ENCODE results near the gene PRR36. TPM values are rescaled to one million over a fixed set of nuclear protein-coding genes. Genes with fewer than 3 reads are reported as not detected.

The PRR36 gene
- total RNA-seq, 1 experiment from 2014 or later, result 11.7 TPM

DNA sequence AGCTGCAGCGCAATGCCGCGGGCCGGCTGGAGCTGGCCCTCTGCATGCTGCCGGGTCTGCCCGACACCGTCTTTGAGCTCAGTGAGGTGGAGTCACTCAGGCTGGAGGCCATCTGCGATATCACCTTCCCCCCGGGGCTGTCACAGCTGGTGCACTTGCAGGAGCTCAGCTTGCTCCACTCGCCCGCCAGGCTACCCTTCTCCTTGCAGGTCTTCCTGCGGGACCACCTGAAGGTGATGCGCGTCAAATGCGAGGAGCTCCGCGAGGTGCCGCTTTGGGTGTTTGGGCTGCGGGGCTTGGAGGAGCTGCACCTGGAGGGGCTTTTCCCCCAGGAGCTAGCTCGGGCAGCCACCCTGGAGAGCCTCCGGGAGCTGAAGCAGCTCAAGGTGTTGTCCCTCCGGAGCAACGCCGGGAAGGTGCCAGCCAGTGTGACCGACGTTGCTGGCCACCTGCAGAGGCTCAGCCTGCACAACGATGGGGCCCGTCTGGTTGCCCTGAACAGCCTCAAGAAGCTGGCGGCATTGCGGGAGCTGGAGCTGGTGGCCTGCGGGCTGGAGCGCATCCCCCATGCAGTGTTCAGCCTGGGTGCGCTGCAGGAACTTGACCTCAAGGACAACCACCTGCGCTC lies 25.7 kb upstream of the PRR36 start:
- no TSS peak for BruUV-seq (replicated peaks)
- TF ChIP-seq CTCF (IDR thresholded peaks at IDR 0.05; ENCODE audit: unreplicated experiment), result no peak
- no peak for DNase-seq
- Mint-ChIP-seq H3K36me3 (ENCODE audit: insufficient read depth, unreplicated experiment) (peaks cover 24% of the 10 kb centered on the region), H3K27me3 (ENCODE audit: unreplicated experiment) (no peaks in the 10 kb centered on the region), H3K27ac (ENCODE audit: unreplicated experiment) (no peak overlapping the region), H3K9me3 (ENCODE audit: low read depth, unreplicated experiment) (no peaks in the 10 kb centered on the region), H3K4me1 (ENCODE audit: low read depth, unreplicated experiment) (peaks cover 4% of the 10 kb centered on the region), H3K4me3 (ENCODE audit: low read depth, unreplicated experiment) (no peak overlapping the region)
- CTCF ChIA-PET, result interaction anchor here (0.6 kb wide), 1 partner anchor 149 kb away, joined by 6 read pairs; no protein-coding TSS in a partner anchor
- intact Hi-C loops (cut with micrococcal nuclease; ENCODE audit: unreplicated experiment), result no loop called here

DNA sequence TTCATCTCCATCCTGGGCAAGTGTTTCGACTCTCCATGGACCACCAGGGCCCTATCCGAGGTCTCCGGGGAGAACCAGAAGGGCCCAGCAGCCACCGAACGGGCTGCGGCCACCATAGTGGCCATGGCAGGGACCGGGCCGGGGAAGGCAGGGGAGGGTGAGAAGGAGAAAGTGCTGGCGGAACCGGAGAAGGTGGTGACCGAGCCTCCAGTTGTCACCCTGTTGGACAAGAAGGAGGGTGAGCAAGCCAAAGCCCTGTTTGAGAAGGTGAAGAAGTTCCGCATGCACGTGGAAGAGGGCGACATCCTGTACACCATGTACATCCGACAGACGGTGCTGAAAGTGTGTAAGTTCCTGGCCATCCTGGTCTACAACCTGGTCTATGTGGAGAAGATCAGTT lies 24.8 kb upstream of the PRR36 start:
- H3K9me3 Mint-ChIP-seq (ENCODE audit: low read depth, unreplicated experiment), result no peaks in the 10 kb centered on the region
- H3K4me3 Mint-ChIP-seq (ENCODE audit: low read depth, unreplicated experiment), result no peak overlapping the region
- TF ChIP-seq CTCF (IDR thresholded peaks at IDR 0.05; ENCODE audit: unreplicated experiment), result no peak
- BruUV-seq (replicated peaks), result no TSS peak
- intact Hi-C loops (cut with micrococcal nuclease; ENCODE audit: unreplicated experiment), result no loop called here
- DNase-seq, result no peak
- H3K36me3 Mint-ChIP-seq (ENCODE audit: insufficient read depth, unreplicated experiment), result peaks cover 16% of the 10 kb centered on the region
- no peaks in the 10 kb centered on the region for H3K4me1 Mint-ChIP-seq (ENCODE audit: low read depth, unreplicated experiment)
- H3K27me3 Mint-ChIP-seq (ENCODE audit: unreplicated experiment), result no peaks in the 10 kb centered on the region
- no peak overlapping the region for H3K27ac Mint-ChIP-seq (ENCODE audit: unreplicated experiment)
- CTCF ChIA-PET, result no interaction called here

GRCh38 chr19:7897292-7897691 lies 23.1 kb upstream of the PRR36 start:
- Mint-ChIP-seq H3K36me3 (ENCODE audit: insufficient read depth, unreplicated experiment) (peaks cover under 1% of the 10 kb centered on the region), H3K9me3 (ENCODE audit: low read depth, unreplicated experiment) (no peaks in the 10 kb centered on the region), H3K27me3 (ENCODE audit: unreplicated experiment) (no peaks in the 10 kb centered on the region), H3K27ac (ENCODE audit: unreplicated experiment) (no peak overlapping the region), H3K4me3 (ENCODE audit: low read depth, unreplicated experiment) (no peak overlapping the region), H3K4me1 (ENCODE audit: low read depth, unreplicated experiment) (no peaks in the 10 kb centered on the region)
- CTCF ChIA-PET, result interaction anchor here (0.7 kb wide), 1 partner anchor 46 kb away, joined by 5 read pairs; the partner anchor contains the start of gene TIMM44
- no peak for TF ChIP-seq CTCF (IDR thresholded peaks at IDR 0.05; ENCODE audit: unreplicated experiment)
- BruUV-seq (replicated peaks), result no TSS peak
- intact Hi-C loops (cut with micrococcal nuclease; ENCODE audit: unreplicated experiment), result no loop called here
- no peak for DNase-seq

GRCh38 chr19:7895565-7895964 lies 21.4 kb upstream of the PRR36 start:
- BruUV-seq (replicated peaks), result no TSS peak

More at GRCh38 chr19:7895565-7895964, 21.4 kb upstream of the PRR36 start:
- no peak for DNase-seq
- no peaks in the 10 kb centered on the region for H3K36me3 Mint-ChIP-seq (ENCODE audit: insufficient read depth, unreplicated experiment)
- no peak overlapping the region for H3K4me3 Mint-ChIP-seq (ENCODE audit: low read depth, unreplicated experiment)
- no peaks in the 10 kb centered on the region for H3K27me3 Mint-ChIP-seq (ENCODE audit: unreplicated experiment)
- H3K4me1 Mint-ChIP-seq (ENCODE audit: low read depth, unreplicated experiment), result no peaks in the 10 kb centered on the region
- TF ChIP-seq CTCF (IDR thresholded peaks at IDR 0.05; ENCODE audit: unreplicated experiment), result no peak
- no peaks in the 10 kb centered on the region for H3K9me3 Mint-ChIP-seq (ENCODE audit: low read depth, unreplicated experiment)
- H3K27ac Mint-ChIP-seq (ENCODE audit: unreplicated experiment), result no peak overlapping the region
- intact Hi-C loops (cut with micrococcal nuclease; ENCODE audit: unreplicated experiment), result no loop called here
- CTCF ChIA-PET, result no interaction called here
